DOHH2 (cell line): ENCODE measurements around the gene ANG.
"Not testable (repeated sequence)": the region's sequence is repeated elsewhere in the genome, so short reads cannot be mapped to it uniquely, and the experiment has no call there.

Experiments used
- H3F3A ChIP-seq: fragments of 200-600 bp; sonication (generic), shearing (Covaris generic); 2 replicates; pipeline ENCODE4 v1.6.0; 2016; ENCODE audit warnings: antibody characterized with exemption, mild to moderate bottlenecking; ENCODE audit not compliant: control insufficient read depth, insufficient read depth
- H3K27ac ChIP-seq: fragments of 200-600 bp; sonication (generic); 2 replicates; pipeline ENCODE4 v1.5.1; 2014; ENCODE audit warnings: low read depth, mild to moderate bottlenecking, low read length, moderate library complexity
- H3K27me3 ChIP-seq: fragments of 200-600 bp; sonication (generic); 2 replicates; pipeline ENCODE4 v1.6.1; 2014; ENCODE audit warnings: mild to moderate bottlenecking, low read length, mixed read lengths; ENCODE audit not compliant: control insufficient read depth
- H3K36me3 ChIP-seq: fragments of 200-600 bp; sonication (generic); 2 replicates; pipeline ENCODE4 v1.6.1; 2014; ENCODE audit warnings: mild to moderate bottlenecking, low read length, moderate library complexity, mixed read lengths; ENCODE audit not compliant: control insufficient read depth
- H3K4me1 ChIP-seq: fragments of 200-600 bp; sonication (generic); 2 replicates; pipeline ENCODE4 v1.6.1; 2014; ENCODE audit warnings: mild to moderate bottlenecking, low read length, mixed read lengths; ENCODE audit not compliant: control insufficient read depth
- H3K4me2 ChIP-seq: fragments of 200-600 bp; sonication (generic); 2 replicates; pipeline ENCODE4 v1.6.0; 2014; ENCODE audit warnings: mild to moderate bottlenecking, low read length, moderate library complexity
- H3K4me3 ChIP-seq: fragments of 200-600 bp; sonication (generic); 2 replicates; pipeline ENCODE4 v1.5.1; 2014; ENCODE audit warnings: mild to moderate bottlenecking, low read length, mixed read lengths
- H3K79me2 ChIP-seq: fragments of 200-600 bp; sonication (generic); 2 replicates; pipeline ENCODE4 v1.6.1; 2014; ENCODE audit warnings: mild to moderate bottlenecking, low read length, mixed read lengths; ENCODE audit not compliant: control insufficient read depth
- H3K9me2 ChIP-seq: fragments of 200-600 bp; sonication (generic); replicated peaks from 2 replicates; pipeline ENCODE4 v1.6.1; 2014; ENCODE audit warnings: mild to moderate bottlenecking, low read length, mixed read lengths; ENCODE audit not compliant: control insufficient read depth
- H3K9me3 ChIP-seq: fragments of 200-600 bp; sonication (generic); 2 replicates; pipeline ENCODE4 v1.6.1; 2014; ENCODE audit warnings: antibody characterized with exemption, low read length, mixed read lengths; ENCODE audit not compliant: control insufficient read depth, insufficient read depth
- H4K20me1 ChIP-seq: fragments of 200-600 bp; sonication (generic); 2 replicates; pipeline ENCODE4 v1.6.0; 2014; ENCODE audit warnings: low read depth, mild to moderate bottlenecking, antibody characterized with exemption, low read length, moderate library complexity; ENCODE audit not compliant: control insufficient read depth, insufficient read depth
- EZH2phosphoT487 ChIP-seq: fragments of 200-600 bp; sonication (generic); IDR thresholded peaks from 2 replicates; pipeline ENCODE4 v1.6.1; 2017; ENCODE audit warnings: borderline replicate concordance, mild to moderate bottlenecking, antibody characterized with exemption, low read length, moderate library complexity, mixed read lengths
- TF ChIP-seq, protein P1 (sequence below): fragments of 200-600 bp; sonication (generic); IDR thresholded peaks from one replicate; pipeline ENCODE4 v1.5.1; 2014; ENCODE audit warnings: antibody characterized with exemption, mild to moderate bottlenecking, low read depth, low read length; ENCODE audit not compliant: poor library complexity, severe bottlenecking

ANG gene

DNA sequence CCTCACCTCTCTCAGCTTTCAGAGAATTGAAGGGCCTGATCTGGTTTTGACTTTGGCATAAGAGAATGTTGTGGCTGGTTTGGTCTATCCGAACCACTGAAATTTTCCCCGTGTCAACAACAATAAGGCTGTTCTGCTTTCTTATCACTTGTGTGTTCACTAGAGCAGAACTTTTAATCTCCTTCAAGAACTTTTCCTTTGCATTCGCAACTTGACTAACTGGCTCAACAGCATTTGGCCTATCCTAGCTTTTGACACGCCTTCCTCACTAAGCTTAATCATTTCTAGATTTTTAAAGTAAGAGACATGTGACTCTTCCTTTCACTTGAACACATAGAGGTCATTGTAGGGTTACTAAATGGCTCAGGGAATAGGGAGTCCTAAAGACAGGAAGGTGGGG, 31.2 kb downstream of the ANG start:
- Histone ChIP-seq H3K79me2 (no peaks in the 10 kb centered on the region), H3K4me1 (no peaks in the 10 kb centered on the region), H3K27me3 (peaks cover 4% of the 10 kb centered on the region), H4K20me1 (no peaks in the 10 kb centered on the region), H3K4me2 (no peak overlapping the region), H3K27ac (no peak overlapping the region), H3K9me3 (no peaks in the 10 kb centered on the region), H3F3A (no peaks in the 10 kb centered on the region), H3K9me2 (no peaks in the 10 kb centered on the region), H3K36me3 (no peaks in the 10 kb centered on the region), H3K4me3 (no peak overlapping the region)
- TF ChIP-seq, protein P1, sequence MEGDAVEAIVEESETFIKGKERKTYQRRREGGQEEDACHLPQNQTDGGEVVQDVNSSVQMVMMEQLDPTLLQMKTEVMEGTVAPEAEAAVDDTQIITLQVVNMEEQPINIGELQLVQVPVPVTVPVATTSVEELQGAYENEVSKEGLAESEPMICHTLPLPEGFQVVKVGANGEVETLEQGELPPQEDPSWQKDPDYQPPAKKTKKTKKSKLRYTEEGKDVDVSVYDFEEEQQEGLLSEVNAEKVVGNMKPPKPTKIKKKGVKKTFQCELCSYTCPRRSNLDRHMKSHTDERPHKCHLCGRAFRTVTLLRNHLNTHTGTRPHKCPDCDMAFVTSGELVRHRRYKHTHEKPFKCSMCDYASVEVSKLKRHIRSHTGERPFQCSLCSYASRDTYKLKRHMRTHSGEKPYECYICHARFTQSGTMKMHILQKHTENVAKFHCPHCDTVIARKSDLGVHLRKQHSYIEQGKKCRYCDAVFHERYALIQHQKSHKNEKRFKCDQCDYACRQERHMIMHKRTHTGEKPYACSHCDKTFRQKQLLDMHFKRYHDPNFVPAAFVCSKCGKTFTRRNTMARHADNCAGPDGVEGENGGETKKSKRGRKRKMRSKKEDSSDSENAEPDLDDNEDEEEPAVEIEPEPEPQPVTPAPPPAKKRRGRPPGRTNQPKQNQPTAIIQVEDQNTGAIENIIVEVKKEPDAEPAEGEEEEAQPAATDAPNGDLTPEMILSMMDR = no peak
- no peak for TF ChIP-seq EZH2phosphoT487

DNA sequence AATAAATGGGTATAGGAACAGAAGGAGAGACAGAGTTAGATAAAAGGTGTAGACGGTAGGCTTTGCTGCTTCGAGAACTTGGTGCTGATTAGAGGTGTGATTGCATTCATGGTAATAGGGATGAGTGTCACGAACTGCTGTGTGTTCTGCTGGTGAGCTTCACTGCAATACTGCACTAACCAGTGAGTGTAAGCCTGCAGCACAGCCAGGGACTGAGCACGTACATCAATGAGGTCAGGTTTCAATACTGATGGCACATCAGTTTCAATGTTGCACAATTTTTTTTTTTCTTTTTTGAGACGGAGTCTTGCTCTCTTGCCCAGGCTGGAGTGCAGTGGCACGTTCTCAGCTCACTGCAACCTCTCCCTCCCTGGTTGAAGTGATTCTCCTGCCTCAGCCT, 32.2 kb downstream of the ANG start:
- Histone ChIP-seq H4K20me1 (no peaks in the 10 kb centered on the region), H3K9me3 (no peaks in the 10 kb centered on the region), H3K4me2 (no peak overlapping the region), H3K27ac (no peak overlapping the region), H3K27me3 (peaks cover 4% of the 10 kb centered on the region), H3K36me3 (no peaks in the 10 kb centered on the region), H3K4me3 (no peak overlapping the region), H3K79me2 (no peaks in the 10 kb centered on the region), H3K4me1 (no peaks in the 10 kb centered on the region), H3K9me2 (no peaks in the 10 kb centered on the region), H3F3A (no peaks in the 10 kb centered on the region)
- TF ChIP-seq, protein P1 = no peak
- no peak for TF ChIP-seq EZH2phosphoT487

DNA sequence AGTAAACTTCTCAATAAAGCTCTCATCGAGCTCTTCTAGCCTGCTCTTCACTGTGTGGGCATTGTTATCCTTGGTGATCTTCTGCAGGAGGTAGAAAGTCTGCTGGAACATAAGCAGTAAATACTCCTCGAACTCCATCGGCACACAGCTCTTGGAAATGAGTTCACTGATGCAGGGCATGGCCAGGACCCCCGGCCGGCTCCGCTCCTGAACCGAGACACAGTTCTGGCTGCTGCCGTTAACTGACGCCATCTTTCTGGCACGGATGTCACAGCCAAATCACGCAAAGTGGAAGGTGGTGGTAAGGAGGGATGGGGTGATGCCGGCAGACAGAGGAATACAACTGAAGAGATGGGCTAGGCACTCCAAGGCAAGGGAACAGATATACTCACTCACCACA, 33.5 kb downstream of the ANG start:
- H3K4me1 ChIP-seq = no peaks in the 10 kb centered on the region
- H3K4me3 ChIP-seq = no peak overlapping the region
- H4K20me1 ChIP-seq = no peaks in the 10 kb centered on the region
- no peak overlapping the region for H3K4me2 ChIP-seq
- no peak overlapping the region for H3K27ac ChIP-seq
- peaks cover 4% of the 10 kb centered on the region for H3K27me3 ChIP-seq
- no peaks in the 10 kb centered on the region for H3K36me3 ChIP-seq
- no peaks in the 10 kb centered on the region for H3K9me3 ChIP-seq
- no peaks in the 10 kb centered on the region for H3K9me2 ChIP-seq
- TF ChIP-seq, protein P1 = no peak
- TF ChIP-seq EZH2phosphoT487 = no peak
- no peaks in the 10 kb centered on the region for H3F3A ChIP-seq
- H3K79me2 ChIP-seq = no peaks in the 10 kb centered on the region

DNA sequence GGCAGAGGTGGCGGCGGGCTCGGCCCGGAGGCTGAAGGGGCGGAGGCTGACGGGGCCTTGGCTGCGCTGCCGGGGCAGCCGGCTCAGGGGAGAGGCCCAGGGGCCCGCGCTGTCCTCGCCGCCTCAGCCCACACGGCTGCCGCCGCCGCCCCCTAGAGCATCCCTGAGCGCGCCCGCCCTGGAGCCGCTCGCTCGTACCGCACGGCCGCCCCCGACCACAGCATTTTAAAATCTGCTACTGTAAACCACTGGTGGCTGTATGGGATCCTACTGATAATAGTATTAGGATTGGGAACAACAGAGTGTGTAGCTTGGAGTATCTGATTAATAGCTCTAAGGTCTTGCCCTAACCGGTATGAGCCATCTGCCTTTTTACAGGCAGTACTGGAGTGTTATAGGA, 34.9 kb downstream of the ANG start:
- no peak overlapping the region for H3K4me2 ChIP-seq
- H3K79me2 ChIP-seq = no peaks in the 10 kb centered on the region
- peaks cover 13% of the 10 kb centered on the region for H3K27me3 ChIP-seq
- H3K4me3 ChIP-seq = no peak overlapping the region
- no peak overlapping the region for H3K27ac ChIP-seq
- no peaks in the 10 kb centered on the region for H3K36me3 ChIP-seq
- H3K9me2 ChIP-seq = no peaks in the 10 kb centered on the region
- TF ChIP-seq, protein P1 = no peak
- no peak for TF ChIP-seq EZH2phosphoT487
- H3K9me3 ChIP-seq = no peaks in the 10 kb centered on the region
- no peaks in the 10 kb centered on the region for H4K20me1 ChIP-seq
- no peaks in the 10 kb centered on the region for H3K4me1 ChIP-seq
- no peaks in the 10 kb centered on the region for H3F3A ChIP-seq

DNA sequence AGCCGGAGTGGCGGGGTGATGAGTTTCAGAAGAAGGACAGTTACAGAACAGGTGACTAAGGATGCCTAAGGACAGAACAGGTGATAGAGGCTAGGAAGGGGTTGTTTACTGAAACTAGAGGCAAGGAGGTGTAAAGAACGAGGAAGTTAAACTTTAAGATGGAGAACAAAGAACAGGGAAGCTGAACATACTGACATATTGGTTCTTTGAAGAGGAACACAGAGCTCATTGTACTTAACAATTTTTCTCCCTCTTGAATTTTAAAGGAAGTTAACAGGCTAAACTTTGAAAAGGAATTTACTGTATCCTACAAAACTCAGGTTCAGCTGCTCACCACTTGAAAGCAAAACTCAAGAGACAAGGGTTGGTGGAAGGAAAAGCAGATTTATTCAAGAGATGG, 37.6 kb downstream of the ANG start:
- H3K27ac ChIP-seq, H3K79me2 ChIP-seq, H3F3A ChIP-seq, H3K4me3 ChIP-seq, H3K36me3 ChIP-seq, H4K20me1 ChIP-seq, H3K4me2 ChIP-seq, H3K4me1 ChIP-seq, H3K9me2 ChIP-seq, H3K27me3 ChIP-seq, H3K9me3 ChIP-seq: not testable (repeated sequence)
